Natural killer cell (primary cell): Measurements from ENCODE around the gene PLA2G2F. TPM values are rescaled to one million over a fixed set of nuclear protein-coding genes. Genes with fewer than 3 reads are reported as not detected.

ENCODE experiments used
- ATAC-seq, 3 donors: fragments of 150-1000 bp in 2 of 3; fragments of 200-7000 bp in 1 of 3; cut with Tn5 transposase; 1 replicate in 1 of 3; 2 replicates in 2 of 3; pipeline ENCODE4 v1.10.0; 2021; ENCODE audit warnings: mild to moderate bottlenecking in 2 of 3, moderate library complexity in 2 of 3
- DNase-seq, 2 donors: peaks; one replicate each; pipeline versions ENCODE4 v3.0.0 to v3.0.0-alpha.2; 2013 to 2021; ENCODE audit warnings: mixed read lengths in 1 of 2
- H3K27ac ChIP-seq: one replicate; pipeline ENCODE4 v1.5.1; 2013; ENCODE audit warnings: mild to moderate bottlenecking, low read length
- H3K27me3 ChIP-seq: one replicate; pipeline ENCODE4 v1.6.1; 2013; ENCODE audit warnings: low read length; ENCODE audit not compliant: control insufficient read depth, insufficient read depth
- H3K36me3 ChIP-seq: one replicate; pipeline ENCODE4 v1.6.1; 2013; ENCODE audit warnings: low read length; ENCODE audit not compliant: control insufficient read depth, insufficient read depth
- H3K4me1 ChIP-seq: one replicate; pipeline ENCODE4 v1.6.1; 2013; ENCODE audit warnings: low read length; ENCODE audit not compliant: control insufficient read depth, insufficient read depth
- H3K4me3 ChIP-seq: one replicate; pipeline ENCODE4 v1.5.1; 2013; ENCODE audit warnings: low read length
- H3K9me3 ChIP-seq: one replicate; pipeline ENCODE4 v1.6.1; 2013; ENCODE audit warnings: low read length; ENCODE audit not compliant: control insufficient read depth, insufficient read depth
- H3K27ac Mint-ChIP-seq, 2 donors: one replicate each; pipeline ENCODE4 v1.8.0; 2022; ENCODE audit warnings: mild to moderate bottlenecking in 2 of 2, mixed read lengths in 2 of 2, moderate library complexity in 1 of 2
- H3K27me3 Mint-ChIP-seq, 2 donors: one replicate each; pipeline ENCODE4 v1.8.0; 2022; ENCODE audit warnings: low read depth in 2 of 2, mixed read lengths in 2 of 2
- H3K36me3 Mint-ChIP-seq: one replicate; pipeline ENCODE4 v1.8.0; 2022; ENCODE audit warnings: mixed read lengths
- H3K4me1 Mint-ChIP-seq, 2 donors: one replicate each; pipeline ENCODE4 v1.8.0; 2022; ENCODE audit warnings: mixed read lengths in 2 of 2
- H3K4me3 Mint-ChIP-seq: one replicate; pipeline ENCODE4 v1.8.0; 2022; ENCODE audit warnings: mild to moderate bottlenecking, moderate library complexity, mixed read lengths
- H3K9me3 Mint-ChIP-seq, 2 donors: one replicate each; pipeline ENCODE4 v1.8.0; 2022; ENCODE audit warnings: mixed read lengths in 2 of 2
- WGBS: methylation state at CpG from one replicate; pipeline ENCODE4 v1.1.7; 2013; ENCODE audit warnings: missing lambda C conversion rate; ENCODE audit not compliant: insufficient coverage; 5-methylcytosine and 5-hydroxymethylcytosine counted together
- intact Hi-C: fragments of 100-400 bp; cut with micrococcal nuclease; formaldehyde crosslinking; loops from one replicate; pipeline ENCODE4 v1.14.2; 2022
- total RNA-seq, 4 donors: library from RNA; stranded (reverse); fragments of 120-200 nt in 1 of 4; gene quantifications; one replicate each; pipeline versions ENCODE4 v1.2.3 to v1.2.4, GENCODE V29; 2013 to 2022
- TF ChIP-seq, protein P1 (sequence below): fragments of 200-600 bp; IDR thresholded peaks from one replicate; pipeline ENCODE4 v1.8.0; 2022; ENCODE audit warnings: antibody characterized with exemption

The PLA2G2F gene
- total RNA-seq, 3 donors from 2014 or later (not counting 1 experiment from before 2014, with no cell fraction given) = not detected

DNA sequence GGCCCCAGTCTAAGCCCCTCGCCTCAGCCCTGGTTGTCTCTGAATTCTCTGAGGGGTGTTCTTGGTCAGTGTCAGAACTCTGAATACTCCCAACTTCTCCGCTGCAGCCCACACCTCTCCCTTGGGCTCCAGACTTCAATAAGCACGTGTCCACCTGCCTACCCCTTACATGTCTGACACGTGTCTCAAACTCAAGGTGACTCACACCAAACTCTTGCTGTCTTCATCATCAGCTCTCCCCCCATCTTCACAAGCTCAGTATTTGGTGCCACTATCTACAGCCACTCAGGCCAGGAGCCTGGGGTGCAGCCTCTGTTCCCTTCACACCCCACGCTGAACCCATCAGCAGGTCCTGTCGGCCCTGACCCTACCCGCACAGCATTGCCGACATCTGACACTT is 28.0 kb downstream of the PLA2G2F start:
- peaks cover 27% of the 10 kb centered on the region for H3K9me3 ChIP-seq
- ATAC-seq (no peak), DNase-seq (no peak)
- no peak overlapping the region for H3K4me3 Mint-ChIP-seq
- 84% methylated on average over 8 of the region's 8 CpGs for WGBS
- H3K27me3 ChIP-seq = no peaks in the 10 kb centered on the region
- peaks cover 15% of the 10 kb centered on the region for H3K36me3 Mint-ChIP-seq
- H3K27me3 Mint-ChIP-seq = peaks cover 12 to 33% of the 10 kb centered on the region in 2 donors
- H3K27ac Mint-ChIP-seq = no peak overlapping the region
- peaks cover 5 to 12% of the 10 kb centered on the region in 2 donors for H3K9me3 Mint-ChIP-seq
- peaks cover 0 to 11% of the 10 kb centered on the region in 2 donors for H3K4me1 Mint-ChIP-seq
- intact Hi-C loops = no loop called here
- TF ChIP-seq, protein P1, sequence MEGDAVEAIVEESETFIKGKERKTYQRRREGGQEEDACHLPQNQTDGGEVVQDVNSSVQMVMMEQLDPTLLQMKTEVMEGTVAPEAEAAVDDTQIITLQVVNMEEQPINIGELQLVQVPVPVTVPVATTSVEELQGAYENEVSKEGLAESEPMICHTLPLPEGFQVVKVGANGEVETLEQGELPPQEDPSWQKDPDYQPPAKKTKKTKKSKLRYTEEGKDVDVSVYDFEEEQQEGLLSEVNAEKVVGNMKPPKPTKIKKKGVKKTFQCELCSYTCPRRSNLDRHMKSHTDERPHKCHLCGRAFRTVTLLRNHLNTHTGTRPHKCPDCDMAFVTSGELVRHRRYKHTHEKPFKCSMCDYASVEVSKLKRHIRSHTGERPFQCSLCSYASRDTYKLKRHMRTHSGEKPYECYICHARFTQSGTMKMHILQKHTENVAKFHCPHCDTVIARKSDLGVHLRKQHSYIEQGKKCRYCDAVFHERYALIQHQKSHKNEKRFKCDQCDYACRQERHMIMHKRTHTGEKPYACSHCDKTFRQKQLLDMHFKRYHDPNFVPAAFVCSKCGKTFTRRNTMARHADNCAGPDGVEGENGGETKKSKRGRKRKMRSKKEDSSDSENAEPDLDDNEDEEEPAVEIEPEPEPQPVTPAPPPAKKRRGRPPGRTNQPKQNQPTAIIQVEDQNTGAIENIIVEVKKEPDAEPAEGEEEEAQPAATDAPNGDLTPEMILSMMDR = no peak
- no peak overlapping the region for H3K27ac ChIP-seq
- no peaks in the 10 kb centered on the region for H3K36me3 ChIP-seq
- peaks cover 14% of the 10 kb centered on the region for H3K4me1 ChIP-seq
- H3K4me3 ChIP-seq = no peak overlapping the region

DNA sequence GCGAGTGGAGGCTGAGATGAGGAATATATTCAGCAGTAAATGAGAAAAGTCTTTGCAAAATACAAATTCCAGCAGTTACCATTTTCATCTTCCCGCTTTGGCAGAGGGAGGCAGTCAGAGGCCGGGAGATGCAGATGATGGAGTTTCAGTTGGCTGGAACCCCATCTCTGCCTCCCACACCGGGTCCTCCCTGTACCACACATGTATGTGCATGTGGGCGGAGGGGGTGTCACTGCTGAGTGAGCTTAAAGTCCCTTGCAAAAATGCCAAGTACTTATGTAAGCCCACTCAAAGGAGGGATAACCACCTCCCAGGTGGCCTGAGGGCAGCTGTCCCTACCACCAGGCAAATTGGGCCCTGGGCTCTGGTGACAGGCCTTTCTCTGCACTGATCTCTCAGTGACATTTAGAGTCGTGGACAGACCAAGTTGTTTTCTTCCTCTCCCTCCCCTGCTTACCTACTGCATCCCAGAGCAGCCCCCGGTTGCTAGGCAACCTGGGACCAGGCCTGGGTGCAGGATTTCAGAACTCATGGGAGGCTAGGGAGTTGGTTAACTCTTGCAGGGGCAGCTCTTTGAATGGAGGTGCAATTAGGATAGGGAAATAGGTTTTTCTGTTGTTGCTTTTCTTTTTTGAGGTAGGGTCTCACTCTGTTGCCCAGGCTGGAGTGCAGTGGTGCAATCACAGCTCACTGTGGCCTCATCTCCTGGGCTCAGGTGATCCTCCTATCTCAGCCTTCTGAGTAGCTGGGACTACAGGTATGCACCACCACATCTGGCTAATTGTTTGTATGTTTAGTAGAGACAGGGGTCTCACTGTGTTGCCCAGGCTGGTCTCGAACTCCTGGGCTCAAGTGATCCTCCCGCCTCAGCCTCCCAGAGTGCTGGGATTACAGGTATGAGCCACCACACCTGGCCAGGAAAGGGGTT is 29.7 kb downstream of the PLA2G2F start:
- Histone ChIP-seq H3K4me3 (no peak overlapping the region), H3K36me3 (no peaks in the 10 kb centered on the region), H3K4me1 (peaks cover 18% of the 10 kb centered on the region), H3K9me3 (peaks cover 13% of the 10 kb centered on the region), H3K27ac (no peak overlapping the region), H3K27me3 (no peaks in the 10 kb centered on the region)
- ATAC-seq (no peak), DNase-seq (no peak)
- TF ChIP-seq, protein P1 = no peak
- intact Hi-C loops = no loop called here
- Mint-ChIP-seq H3K4me3 (no peak overlapping the region), H3K27ac (no peak overlapping the region), H3K4me1 (peaks cover 0 to 11% of the 10 kb centered on the region in 2 donors), H3K9me3 (peaks cover 5 to 7% of the 10 kb centered on the region in 2 donors), H3K27me3 (peaks cover 12 to 29% of the 10 kb centered on the region in 2 donors), H3K36me3 (peaks cover 8% of the 10 kb centered on the region)
- WGBS = 81% methylated on average over 9 of the region's 9 CpGs

DNA sequence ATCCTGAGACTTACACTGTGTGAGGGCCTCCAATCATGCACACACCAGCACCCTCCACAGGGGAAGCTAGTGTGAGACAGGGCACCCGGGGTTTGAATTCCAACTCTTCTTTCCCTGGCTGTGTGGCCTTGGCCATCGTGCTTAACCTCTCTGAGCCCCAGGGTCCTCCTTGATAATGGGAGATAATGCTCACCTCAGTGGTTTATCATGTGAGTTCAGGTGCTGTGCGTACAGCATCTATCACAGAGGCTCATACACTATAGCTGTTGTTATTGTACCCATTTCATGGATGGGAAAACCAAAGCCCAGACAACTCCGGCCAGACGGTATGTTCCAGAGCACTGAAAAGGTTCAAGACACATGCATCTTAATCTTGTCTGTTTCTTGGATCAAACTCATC is 30.8 kb downstream of the PLA2G2F start:
- ATAC-seq (no peak), DNase-seq (no peak)
- Histone ChIP-seq H3K4me3 (no peak overlapping the region), H3K4me1 (peaks cover 18% of the 10 kb centered on the region), H3K9me3 (peaks cover 6% of the 10 kb centered on the region), H3K36me3 (no peaks in the 10 kb centered on the region), H3K27me3 (no peaks in the 10 kb centered on the region), H3K27ac (no peak overlapping the region)
- peaks cover 6% of the 10 kb centered on the region for H3K36me3 Mint-ChIP-seq
- peaks cover 9 to 19% of the 10 kb centered on the region in 2 donors for H3K27me3 Mint-ChIP-seq
- H3K4me3 Mint-ChIP-seq = no peak overlapping the region
- 93% methylated on average over 5 of the region's 5 CpGs for WGBS
- peaks cover 3 to 4% of the 10 kb centered on the region in 2 donors for H3K9me3 Mint-ChIP-seq
- H3K27ac Mint-ChIP-seq = peak overlapping the region in 1 of 2 donors; percentile 30
- H3K4me1 Mint-ChIP-seq = peaks cover 0 to 11% of the 10 kb centered on the region in 2 donors
- intact Hi-C loops = no loop called here
- TF ChIP-seq, protein P1 = no peak
